Hindlimb muscle (tissue), 1 donor: ENCODE measurements around the gene NDUFS8. TPM values are rescaled to one million over a fixed set of nuclear protein-coding genes. Genes with fewer than 3 reads are reported as not detected.
"Not testable (repeated sequence)": the region's sequence is repeated elsewhere in the genome, so short reads cannot be mapped to it uniquely, and the experiment has no call there.

Experiments
- DNase-seq: peaks from one replicate; pipeline ENCODE4 v3.0.0-alpha.2; 2013
- polyA plus RNA-seq: library from polyadenylated mRNA; unstranded; fragments of 120-200 nt; gene quantifications from one replicate; pipeline ENCODE4 v1.2.1, GENCODE V29; 2013; ENCODE audit not compliant: insufficient read length

Gene NDUFS8
- 81.6 TPM for polyA plus RNA-seq

DNA sequence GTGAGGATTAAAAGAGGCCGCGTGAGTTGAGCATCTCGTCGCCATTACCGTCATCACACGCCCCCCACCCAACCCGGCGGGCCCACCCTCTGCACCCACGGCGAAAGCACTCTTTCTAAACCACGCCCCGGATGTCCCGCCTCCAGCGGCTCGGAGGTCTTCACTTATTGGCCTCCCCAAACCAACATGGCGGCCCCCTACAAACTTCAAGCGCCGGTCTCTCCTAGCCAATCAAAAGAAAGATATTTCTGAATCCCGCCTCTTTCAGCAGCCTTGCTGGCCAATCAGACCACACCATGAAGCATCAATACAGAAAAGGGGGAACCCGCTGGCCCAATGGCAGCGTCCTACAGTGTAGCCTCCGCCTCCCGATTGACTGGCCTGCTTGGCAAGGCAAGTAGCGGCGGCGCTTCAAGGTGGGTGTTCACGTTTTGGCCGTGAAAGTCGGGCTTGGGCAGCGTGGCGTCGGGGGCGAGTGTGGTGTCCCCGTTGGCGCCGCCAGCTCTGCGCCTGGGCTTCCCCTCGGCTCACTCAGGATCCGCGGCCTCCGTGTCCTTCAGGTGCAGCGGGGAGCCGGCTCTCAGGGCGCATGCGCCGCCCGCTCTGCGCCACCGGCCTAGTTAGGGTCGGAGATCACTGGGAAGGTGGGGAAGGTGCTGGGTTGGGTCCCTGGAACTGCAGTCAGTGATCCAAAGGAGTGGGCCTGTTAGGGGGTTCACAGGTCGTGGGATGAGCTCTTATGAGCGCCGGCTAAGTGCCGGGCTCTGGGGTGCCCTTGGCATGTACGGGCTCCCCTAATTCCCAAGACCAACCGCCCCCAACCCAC is at the start of gene NDUFS8:
Gene NDUFS8 (plus strand): TSS at position 364 of the 826 bp plus-strand sequence. CDS start 1,471 bp downstream, outside the sequence.
- DNase-seq: peak; percentile 97

GRCh38 chr11:67981226-67981625 is 49.3 kb upstream of the NDUFS8 start:
- DNase-seq: not testable (repeated sequence)

- DNase-seq: not testable (repeated sequence)
Observed at GRCh38 chr11:67982255-67982857, 48.1 kb upstream of the NDUFS8 start.

DNA sequence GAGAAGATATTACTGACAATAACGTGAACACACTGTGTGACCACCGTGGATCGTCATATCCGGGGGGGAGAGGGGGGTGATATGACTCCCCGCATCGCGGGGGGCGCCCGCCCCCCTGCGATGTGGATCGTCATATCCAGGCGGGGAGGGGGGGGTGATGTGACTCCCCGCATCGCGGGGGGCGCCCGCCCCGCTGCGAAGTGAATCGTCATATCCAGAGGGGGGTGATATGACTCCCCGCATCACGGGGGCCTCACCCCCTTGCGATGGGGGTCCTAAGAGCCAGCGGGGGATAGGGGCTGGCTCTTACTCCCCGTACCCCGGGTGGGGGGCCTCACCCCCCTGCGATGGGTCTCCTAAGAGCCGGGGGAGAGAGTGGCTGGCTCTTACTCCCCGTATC is 46.5 kb upstream of the NDUFS8 start:
- no peak for DNase-seq

- not testable (repeated sequence) for DNase-seq
Observed at GRCh38 chr11:67985302-67985701, 45.2 kb upstream of the NDUFS8 start.

- DNase-seq: not testable (repeated sequence)
Observed at GRCh38 chr11:67990546-67991346, 39.7 kb upstream of the NDUFS8 start.

DNA sequence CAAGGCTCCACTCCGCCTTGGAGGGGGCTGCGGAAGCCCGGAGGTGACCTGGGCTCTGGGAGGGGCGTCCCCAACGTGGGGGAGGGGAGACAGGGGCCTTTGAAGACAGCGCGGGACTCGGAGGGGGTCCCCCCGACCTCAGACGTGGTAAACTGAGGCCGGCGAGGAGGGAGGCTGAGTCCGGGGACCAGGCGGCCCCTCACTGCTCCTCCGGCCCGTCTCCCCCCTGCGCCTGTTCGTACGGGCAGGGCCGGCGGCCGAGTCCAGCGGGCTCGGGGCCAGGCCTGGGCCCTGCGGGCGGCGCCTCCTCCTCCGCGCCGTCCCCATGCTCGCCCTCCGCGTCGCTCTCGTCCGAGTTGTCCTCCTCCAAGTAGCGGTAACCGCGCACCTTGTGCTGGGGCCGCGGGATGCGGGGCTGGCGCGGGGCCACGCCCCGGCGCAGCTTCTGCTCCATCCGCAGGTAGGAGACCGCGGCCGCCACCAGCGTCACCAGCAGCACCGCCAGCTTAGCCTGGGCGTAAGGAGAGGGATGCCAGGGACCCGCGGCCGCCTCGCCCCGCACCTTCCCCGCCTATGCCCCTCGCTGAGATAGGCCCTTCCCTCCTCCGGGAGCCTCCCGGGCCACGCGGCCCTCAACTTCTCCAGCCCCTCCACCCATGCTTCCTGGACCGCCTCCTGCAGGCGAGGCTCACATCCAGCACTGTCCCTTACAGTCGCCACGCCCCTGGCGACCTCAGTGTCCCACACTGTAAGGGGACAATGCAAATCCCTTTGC is 38.9 kb upstream of the NDUFS8 start:
- DNase-seq: not testable (repeated sequence)

GRCh38 chr11:67993821-67994220 is 36.7 kb upstream of the NDUFS8 start:
- DNase-seq: not testable (repeated sequence)

DNA sequence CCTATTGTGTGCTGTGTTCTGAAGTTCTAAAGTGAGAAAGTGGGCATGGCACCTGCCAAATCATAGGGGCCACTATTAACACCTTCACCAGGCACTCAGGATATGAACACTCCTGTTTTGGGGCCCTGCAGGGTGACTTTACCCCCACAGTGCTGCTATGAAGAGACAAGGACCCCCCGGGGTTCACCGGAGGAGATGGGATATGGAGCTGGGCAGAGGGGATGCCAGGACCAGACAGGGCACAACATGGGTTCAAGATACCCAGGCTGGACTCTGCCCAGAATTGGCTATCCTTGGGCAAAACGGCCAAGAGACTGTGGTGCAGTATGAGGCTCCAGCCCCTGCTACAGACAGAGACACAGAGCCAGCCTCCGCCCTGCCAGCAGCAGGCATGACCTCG is 36.1 kb upstream of the NDUFS8 start:
- DNase-seq: not testable (repeated sequence)

- not testable (repeated sequence) for DNase-seq
Observed at GRCh38 chr11:67995129-67995528, 35.4 kb upstream of the NDUFS8 start.

- not testable (repeated sequence) for DNase-seq
Observed at GRCh38 chr11:67995579-67995978, 34.9 kb upstream of the NDUFS8 start.

GRCh38 chr11:67996051-67996450 is 34.4 kb upstream of the NDUFS8 start:
- DNase-seq: no peak

DNA sequence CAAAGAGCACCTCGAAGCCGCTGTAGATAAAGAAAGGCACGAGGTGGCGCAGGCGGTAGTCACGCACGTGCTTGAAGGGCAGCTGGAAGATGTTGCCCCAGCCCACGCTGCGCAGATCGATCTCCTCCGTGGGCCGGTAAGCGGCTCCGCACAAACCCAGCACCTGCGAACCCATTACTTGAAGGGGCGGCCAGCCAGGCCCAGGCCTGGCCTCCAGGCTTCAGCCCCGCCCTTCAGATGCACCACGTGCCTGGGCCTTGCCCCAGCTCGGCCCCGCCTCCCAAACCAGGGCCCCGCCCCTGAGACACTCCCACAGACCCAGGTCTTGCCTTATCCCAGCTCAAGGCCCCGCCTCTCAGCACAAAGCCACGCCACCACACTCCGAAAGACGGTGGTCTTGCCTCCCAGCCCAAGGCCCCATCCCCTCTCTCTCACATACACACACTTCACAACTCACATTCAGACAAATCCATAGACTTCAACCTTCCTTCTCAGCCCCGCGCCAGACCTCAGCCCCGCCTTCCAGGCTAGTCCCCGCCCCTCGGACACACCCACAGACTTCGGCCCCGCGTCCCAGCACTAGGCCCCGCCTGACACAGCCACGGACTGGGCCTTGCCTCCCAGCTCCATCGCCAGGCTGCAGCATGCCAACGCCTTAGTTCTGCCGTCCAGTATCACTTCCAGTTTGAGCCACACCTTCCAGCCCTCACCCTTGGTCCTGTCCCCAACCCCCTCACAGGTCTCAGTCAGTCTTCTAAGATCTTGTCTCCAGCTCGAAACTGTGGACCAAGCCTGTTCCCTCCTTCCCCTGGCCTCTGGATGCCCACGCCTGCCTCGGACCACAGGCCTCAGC is 33.6 kb upstream of the NDUFS8 start:
- DNase-seq: no peak

DNA sequence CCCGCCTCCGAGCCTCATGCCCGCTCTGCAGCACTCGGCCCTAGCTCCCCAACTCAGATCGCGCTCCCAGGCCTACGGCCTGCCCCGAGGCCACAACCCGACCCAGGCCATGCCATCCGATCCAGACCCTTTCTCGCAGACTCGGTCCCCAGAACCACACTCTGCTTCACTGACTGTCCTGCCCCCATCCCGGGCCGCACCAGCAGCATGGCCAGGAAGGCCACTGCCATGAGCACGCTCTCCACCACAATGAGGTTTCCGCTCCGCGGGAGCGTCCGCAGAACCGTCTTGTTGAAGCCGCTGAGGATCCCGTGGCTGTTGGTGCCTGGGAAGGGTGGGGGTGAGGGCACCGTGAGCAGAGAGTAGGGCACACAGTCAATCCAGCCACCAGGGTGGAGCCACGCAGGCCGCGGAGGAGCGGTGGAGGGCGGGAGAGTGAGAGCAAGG is 33.0 kb upstream of the NDUFS8 start:
- DNase-seq: no peak

- no peak for DNase-seq
Observed at GRCh38 chr11:67998150-67999045, 32.1 kb upstream of the NDUFS8 start.

DNA sequence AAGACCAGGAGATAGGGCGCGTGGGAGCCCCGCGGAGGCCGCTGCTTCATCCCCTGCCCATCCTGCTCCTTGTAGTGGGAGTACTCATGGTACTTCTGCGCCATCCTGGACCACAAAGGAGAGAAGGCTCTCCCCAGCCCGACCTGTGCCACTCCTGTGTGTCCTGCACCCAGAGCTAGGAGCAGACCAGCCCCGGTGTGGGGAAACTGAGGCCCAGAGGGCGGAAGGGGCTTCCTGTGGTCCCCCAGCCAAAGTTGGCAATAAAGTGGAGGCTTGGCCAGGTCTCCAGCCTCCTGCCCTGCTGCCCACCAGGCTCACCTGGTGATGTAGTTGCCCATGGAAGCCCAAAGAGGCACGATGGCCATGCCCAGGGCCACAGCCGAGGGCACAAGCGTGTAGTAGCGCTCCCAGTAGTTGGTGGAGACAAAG is 31.3 kb upstream of the NDUFS8 start:
- DNase-seq: no peak

GRCh38 chr11:67999704-68000103 is 30.8 kb upstream of the NDUFS8 start:
- no peak for DNase-seq

DNA sequence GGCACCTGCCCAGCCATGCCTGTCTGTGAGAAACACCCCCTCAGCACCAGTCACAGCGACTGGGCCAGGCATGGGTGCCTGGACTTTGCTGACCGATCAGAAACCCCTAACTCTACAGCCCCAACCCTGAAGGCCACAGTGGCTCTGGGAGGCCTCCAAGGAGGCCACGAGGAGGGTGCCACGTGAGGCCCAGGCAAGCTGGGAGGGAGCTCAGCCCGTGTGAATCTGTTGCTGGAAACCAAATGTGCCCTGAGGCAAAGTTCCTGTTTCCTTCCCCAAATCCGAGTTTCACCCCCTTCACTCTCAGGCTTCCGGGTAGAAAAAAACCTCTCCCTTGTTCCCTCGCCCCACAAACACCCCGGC is 27.9 kb upstream of the NDUFS8 start:
- DNase-seq: no peak

GRCh38 chr11:68002938-68003845 is 27.3 kb upstream of the NDUFS8 start:
- no peak for DNase-seq
